Stimulated activated CD4-positive, alpha-beta T cell treated with anti-CD3 and anti-CD28 coated beads, Interleukin-12 subunit alpha, Interleukin-12 subunit beta, amount 100 ng/mL, for 48 hours (primary cell): ENCODE results near the gene CROCC.

Source experiments
- DNase-seq, 3 donors: peaks; one replicate each; pipeline ENCODE4 v3.0.0-alpha.2; 2020; ENCODE audit warnings: low read depth in 2 of 3, low spot score in 1 of 3

Gene CROCC

GRCh38 chr1:16980473-16981268 is 58.9 kb downstream of the CROCC start, which contains the start of gene MFAP2:
TSS of gene MFAP2 (minus strand) at chr1:16980620. CDS start at chr1:16978273, 2,347 bp downstream.
- no peak for DNase-seq

DNA sequence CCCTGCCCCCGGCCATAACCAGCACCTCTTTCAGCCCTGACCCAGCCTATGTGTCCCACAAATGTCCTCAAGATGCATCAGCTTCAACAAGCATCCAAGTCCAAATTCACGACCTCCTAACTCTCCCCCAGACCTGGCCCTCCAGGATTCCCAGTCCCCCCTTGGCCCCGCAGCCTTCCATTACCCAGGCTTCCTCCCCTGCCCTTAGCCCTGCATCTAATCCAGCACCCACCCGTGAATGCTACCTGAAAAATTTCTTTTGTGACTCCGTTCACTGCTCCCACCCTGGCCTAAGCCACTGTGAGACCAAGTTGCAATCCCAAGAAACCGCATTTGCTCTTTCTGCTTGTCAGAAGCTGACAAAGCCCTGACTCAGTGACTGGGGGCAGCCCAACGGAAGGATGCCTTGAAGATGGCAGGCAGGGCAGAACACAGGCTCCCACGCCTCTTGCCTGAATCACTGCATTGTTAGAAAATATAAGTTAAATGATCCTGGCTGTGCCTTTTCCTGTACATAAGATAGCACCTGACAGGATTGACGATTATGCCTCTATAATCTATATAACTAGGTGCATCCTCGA is 59.6 kb downstream of the CROCC start:
- no peak for DNase-seq

DNA sequence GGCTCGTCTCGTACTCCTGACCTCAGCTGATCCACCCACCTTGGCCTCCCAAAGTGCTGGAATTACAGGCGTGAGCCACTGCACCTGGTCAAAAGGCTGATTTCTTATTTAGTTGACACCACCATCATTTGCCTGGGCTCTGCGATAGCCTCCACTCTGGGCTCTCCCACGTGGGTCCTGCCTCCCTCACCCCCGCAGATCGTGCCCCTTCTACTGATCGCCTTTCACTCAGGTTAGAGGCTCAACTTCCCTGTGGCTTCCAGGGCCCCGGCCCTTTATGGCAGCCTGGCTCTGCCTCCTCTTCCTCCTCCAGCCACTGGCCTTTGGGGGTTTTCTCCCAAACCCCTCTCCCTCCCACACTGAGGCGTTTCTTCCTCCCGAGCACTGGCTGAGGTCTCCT is 61.2 kb downstream of the CROCC start:
- no peak for DNase-seq

DNA sequence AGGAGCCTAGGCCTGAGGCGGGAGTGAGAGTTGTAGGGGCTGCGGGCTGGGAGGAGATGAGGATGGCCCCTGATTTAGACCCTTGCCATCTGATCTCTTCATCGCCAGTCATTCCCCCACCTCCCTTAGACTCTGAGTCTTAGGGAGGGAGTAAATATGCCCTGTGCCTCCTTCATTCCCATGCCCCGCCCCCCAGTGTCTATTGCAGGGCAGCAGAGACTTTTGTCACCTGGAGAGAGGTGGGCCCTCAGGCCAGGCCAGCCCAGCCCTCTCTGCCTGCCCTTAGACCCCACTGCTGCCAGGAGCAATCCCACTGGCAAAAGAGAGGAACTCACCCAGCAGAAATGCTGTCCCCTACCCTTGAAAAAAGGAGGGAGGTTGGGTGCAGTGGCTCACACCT is 61.9 kb downstream of the CROCC start:
- DNase-seq: no peak

DNA sequence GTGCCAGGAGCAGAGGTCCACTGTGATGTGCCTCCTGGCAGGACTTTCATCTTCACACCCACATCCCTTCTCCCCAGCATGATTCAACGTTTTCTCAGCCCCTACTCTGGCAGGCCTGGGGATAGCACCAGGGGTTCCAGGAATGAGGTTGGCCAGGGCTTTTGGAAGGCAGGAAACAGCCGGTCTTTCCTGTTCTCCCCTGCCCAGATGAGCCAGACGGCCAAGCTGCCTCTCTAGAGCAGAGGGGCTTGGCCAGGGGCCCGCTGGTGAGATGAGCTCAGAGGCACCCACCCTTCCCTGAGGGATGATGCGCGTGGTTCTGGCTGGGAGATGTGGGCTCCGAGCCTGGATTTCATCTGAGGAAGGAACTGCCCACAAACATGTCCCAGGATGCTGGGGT is 63.0 kb downstream of the CROCC start:
- DNase-seq: no peak

GRCh38 chr1:16986113-16986512 is 64.4 kb downstream of the CROCC start:
- DNase-seq: no peak

GRCh38 chr1:16986560-16986959 is 64.8 kb downstream of the CROCC start:
- no peak for DNase-seq

GRCh38 chr1:16986962-16987361 is 65.2 kb downstream of the CROCC start:
- DNase-seq: no peak

DNA sequence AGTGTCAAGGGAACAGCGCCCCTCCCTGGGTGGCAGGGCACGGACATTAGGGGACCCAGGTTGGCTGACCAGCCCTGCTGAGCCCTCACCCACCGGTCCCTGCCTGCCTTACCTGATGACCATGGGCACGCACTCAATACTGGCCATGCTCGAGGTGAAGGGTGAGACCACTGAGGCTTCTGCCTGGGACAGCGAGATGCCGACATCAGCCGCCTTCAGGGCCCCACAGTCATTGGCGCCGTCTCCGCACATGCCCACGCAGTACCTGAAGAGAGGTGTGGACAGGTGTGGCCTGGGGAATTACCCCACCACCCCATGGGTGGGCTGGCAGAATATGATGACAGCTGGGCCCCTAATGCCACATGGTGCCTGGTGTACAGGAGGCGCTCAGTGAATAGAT is 66.5 kb downstream of the CROCC start:
- DNase-seq: no peak

DNA sequence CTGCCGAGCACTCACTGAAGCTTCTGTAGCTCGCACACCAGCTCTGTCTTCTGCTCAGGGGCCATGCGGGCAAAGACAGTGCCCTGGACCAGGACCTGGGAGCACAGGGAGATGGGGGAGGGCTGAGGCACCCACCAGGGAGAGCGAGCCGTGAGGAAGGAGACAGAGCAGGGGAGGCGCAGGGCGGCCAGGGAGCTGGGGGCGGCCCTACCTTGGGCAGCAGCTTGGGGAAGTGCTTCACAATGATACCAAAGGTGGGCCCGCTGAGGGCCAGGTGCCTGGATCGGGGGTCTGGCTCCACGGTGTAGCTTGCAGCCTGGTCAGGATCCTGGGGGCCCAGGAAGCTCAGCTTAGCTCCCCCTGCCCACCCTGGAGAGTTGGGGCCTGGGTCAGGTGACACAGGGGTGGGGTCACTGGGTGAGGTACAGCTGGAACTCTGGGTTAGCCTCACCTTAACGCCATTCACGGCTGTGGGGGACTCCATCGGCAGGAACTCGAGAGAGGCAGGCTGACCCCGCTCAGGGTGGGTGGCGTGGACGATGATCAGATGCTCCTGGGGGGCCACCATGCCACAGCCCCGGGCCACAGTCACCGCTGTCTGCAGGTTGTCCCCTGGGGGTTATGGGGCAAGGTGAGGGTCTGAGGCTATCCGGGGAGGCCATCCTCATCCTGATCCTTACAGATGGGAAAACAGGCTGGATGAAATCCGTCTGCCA is 68.1 kb downstream of the CROCC start:
- DNase-seq: no peak

- no peak for DNase-seq
Observed at GRCh38 chr1:16991571-16991970, 69.8 kb downstream of the CROCC start.

- DNase-seq: no peak
Observed at GRCh38 chr1:16992102-16992501, 70.4 kb downstream of the CROCC start.

DNA sequence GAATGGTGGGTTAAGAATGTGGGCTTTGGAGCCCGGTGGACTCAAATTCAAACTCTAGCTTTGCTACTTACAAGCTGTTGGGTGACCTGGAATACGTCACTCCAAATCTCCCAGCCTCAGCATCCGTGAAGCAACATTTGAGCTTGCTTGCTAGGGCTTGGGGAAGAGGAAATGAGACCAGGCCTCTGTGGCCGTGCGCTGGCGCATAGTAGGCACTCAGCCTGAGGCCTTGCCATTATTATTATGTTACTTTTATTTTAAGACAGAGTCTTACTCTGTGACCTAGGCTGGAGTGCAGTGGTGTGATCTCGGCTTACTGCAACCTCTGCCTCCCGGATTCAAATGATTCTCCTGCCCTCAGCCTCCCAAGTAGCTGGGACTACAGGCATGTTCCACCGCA is 70.9 kb downstream of the CROCC start:
- DNase-seq: no peak

GRCh38 chr1:16993521-16994038 is 71.8 kb downstream of the CROCC start:
- no peak for DNase-seq

GRCh38 chr1:16996845-16997244 is 75.1 kb downstream of the CROCC start:
- DNase-seq: no peak

GRCh38 chr1:16998589-16998988 is 76.9 kb downstream of the CROCC start:
- no peak for DNase-seq

GRCh38 chr1:16999863-17000262 is 78.1 kb downstream of the CROCC start:
- DNase-seq: no peak

DNA sequence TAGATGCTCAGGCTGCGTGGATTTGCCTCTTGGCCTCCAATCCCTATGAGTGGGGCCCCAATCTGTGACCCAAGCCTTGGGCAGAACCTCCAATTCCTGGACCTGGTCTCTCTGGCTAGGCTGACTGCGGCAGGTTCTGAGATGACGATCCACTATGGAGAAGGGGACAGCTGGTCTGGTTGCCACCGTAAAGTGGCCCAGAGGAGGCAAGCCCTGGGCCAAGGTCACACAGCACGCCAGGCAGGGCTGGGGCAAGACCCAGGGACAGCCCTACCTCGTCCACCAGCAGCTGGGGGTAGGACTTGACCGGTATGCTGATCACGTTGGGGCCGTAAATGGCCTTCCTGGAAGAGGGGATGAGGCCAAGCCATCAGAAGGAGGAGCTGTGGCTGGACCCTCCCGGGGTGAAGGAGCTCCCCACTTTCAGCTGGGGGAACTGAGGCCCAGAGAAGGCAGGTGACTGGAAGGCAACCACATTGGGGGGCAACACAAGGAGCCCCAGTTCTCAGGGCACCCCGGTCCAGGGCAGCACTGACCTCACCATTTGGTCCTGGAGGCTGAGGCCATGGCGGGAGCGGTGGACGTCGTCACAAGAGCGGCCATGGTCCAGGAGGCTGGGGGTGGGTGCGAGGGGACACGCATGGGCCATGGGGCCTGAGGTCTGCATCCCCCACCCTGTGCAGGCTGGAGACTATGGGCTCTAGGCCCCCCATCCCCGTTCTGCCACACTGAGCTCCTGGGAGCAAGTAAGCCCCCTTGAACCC is 80.2 kb downstream of the CROCC start:
- DNase-seq: no peak

GRCh38 chr1:17002524-17002902 is 80.8 kb downstream of the CROCC start:
- DNase-seq: no peak

DNA sequence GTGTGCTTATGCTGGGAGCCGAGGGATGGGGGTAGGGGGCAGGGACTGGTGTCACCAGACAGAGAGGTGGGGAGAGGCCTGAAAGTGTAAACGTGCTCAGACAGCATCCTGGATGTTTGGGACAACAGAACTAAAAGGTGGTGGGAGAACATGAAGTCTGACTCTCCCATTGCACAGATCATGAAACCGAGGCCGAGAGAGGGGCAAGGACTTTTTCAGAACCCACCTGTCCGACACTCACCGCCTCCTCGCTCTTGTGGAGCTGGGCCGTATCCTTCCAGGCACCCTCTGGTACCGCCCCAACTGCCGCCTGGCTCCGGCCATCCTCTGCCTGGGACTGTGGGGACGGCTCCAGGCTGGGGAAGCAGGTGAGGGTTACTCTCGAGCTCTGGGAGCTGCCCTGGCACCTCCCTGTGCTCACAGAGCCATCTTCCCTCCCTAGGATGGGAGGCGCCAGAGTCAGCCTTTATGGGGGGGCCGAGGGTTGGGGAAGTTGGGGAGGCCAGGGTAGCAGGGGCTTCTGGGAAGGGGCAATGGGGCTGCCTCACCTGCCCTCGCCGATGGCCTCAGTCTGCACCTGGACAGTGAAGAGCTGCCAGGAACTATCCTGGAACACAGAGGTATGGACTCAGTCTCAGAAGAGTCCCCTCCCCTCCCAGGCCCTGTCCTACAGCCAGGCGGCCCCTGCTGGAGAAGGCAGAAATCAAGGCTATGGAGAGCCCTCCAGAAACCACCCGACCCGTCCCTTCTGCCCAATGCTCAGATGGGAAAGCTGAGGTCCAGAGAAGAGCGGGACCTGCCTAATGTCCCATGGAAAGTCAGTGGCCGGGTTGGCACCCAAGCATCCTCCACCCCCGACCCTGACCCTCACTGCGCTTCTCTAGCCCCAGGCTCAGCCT is 83.0 kb downstream of the CROCC start:
- no peak for DNase-seq
